GM19043 (cell line): ENCODE data around the gene CSPG4.
A peak's percentile ranks its signal among the peaks of the same experiment; 100 is the strongest.
"Not testable (repeated sequence)": the region's sequence is repeated elsewhere in the genome, so short reads cannot be mapped to it uniquely, and the experiment has no call there.

Experiments
- ATAC-seq: cut with Tn5 transposase; IDR thresholded peaks from one replicate; pipeline ENCODE4 v1.9.1; 2021; ENCODE audit warnings: low read depth; ENCODE audit not compliant: unreplicated experiment

The CSPG4 gene, protein sequence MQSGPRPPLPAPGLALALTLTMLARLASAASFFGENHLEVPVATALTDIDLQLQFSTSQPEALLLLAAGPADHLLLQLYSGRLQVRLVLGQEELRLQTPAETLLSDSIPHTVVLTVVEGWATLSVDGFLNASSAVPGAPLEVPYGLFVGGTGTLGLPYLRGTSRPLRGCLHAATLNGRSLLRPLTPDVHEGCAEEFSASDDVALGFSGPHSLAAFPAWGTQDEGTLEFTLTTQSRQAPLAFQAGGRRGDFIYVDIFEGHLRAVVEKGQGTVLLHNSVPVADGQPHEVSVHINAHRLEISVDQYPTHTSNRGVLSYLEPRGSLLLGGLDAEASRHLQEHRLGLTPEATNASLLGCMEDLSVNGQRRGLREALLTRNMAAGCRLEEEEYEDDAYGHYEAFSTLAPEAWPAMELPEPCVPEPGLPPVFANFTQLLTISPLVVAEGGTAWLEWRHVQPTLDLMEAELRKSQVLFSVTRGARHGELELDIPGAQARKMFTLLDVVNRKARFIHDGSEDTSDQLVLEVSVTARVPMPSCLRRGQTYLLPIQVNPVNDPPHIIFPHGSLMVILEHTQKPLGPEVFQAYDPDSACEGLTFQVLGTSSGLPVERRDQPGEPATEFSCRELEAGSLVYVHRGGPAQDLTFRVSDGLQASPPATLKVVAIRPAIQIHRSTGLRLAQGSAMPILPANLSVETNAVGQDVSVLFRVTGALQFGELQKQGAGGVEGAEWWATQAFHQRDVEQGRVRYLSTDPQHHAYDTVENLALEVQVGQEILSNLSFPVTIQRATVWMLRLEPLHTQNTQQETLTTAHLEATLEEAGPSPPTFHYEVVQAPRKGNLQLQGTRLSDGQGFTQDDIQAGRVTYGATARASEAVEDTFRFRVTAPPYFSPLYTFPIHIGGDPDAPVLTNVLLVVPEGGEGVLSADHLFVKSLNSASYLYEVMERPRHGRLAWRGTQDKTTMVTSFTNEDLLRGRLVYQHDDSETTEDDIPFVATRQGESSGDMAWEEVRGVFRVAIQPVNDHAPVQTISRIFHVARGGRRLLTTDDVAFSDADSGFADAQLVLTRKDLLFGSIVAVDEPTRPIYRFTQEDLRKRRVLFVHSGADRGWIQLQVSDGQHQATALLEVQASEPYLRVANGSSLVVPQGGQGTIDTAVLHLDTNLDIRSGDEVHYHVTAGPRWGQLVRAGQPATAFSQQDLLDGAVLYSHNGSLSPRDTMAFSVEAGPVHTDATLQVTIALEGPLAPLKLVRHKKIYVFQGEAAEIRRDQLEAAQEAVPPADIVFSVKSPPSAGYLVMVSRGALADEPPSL (N-terminal part only)

DNA sequence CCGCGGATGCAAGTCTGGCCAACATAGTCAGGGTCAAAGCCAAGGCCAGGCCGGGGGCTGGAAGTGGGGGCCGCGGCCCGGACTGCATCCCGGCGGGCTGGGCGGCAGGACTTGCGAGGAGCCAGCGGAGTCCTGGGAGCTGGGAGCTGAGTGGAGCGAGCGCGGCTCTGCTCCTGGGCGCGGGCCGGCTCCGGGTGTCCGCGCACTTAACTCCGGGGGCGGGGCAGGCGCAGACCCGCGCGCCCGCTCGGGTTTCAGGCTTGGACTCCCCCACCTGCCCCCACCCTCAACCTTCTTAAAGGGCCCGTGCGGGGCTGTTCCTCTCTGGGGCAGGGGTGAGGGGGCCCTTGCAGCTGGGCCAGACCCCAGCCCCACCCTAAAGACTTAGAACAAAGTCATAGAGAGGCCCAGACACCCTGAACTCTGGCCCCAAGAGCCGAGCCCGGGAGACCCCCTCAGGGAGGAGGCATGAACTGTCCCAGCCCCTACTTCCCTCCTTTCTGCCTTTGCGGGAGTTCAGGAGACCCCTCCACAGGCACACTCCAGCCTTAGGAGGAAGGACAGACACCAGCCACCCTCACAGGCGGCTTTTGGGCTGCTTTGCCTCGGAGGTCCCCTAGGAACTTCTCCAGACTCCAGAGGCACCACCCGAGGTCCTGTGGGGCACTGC lies at the start of gene CSPG4:
Gene CSPG4 (minus strand): TSS at position 181 of the 670 bp plus-strand sequence. CDS start 93 bp downstream, at position 88.
- no peak for ATAC-seq

DNA sequence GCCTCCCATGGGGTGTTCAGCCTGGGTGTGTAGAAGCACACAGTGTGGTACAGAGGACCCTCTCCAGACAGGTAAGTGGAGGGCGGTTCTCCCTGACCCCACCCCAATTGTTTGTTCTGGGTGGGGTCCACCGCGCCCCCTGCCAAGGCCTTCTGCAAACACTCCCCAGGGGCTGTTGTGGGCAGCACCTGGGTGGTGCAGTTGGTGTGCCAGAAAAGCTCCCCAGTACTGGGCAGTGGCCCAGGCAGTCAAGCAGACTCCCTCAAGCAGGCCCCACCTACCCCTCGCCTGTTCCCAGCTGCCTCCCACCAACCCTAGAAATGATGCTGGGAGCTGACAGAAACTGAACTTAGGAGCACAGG lies 49.7 kb upstream of the CSPG4 start:
- ATAC-seq: not testable (repeated sequence)

DNA sequence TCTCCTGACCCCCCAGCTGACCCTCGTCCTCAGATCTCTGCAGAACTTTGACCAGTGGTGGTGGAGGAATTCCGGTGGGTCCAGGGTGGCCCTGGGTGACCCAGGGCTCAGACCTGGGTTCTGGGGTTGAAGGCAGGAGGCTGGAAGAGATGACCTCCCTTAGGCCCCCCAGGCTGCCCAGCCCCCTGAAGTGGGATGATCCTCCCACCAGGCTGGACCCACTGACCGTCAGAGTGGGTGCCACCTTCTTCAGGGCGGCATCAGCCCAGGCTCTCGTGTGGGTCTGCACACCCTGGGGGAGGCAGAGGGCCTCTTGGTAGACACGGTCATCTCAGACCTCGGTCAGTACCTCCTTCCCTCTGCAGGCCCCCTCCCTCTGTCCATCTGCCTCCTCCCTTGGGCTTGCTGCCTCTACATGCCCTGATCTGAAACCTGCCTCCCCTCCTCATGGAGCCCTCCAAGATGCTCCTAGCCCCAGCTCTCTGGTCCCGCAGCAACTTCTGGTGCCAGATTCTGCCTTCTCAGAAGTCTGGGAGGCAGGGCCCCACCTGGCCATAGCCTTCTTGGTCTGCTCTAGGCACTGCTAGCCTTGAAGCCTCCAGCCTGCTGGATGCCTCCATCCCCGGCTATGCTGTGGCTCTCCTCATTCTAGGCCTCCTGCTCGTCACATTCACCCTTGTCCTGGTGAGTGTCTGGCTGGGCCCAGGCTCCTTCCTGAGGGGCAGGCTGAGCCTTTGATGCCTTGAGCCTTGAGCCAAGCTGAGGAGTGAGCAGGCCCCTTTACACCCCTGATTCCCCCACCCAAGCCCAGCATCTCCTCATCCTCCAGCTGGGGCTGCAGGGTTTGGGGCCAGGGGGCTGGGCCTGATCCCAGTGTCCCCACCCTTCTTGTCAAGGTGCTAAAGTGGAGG lies 49.1 kb upstream of the CSPG4 start:
- no peak for ATAC-seq

DNA sequence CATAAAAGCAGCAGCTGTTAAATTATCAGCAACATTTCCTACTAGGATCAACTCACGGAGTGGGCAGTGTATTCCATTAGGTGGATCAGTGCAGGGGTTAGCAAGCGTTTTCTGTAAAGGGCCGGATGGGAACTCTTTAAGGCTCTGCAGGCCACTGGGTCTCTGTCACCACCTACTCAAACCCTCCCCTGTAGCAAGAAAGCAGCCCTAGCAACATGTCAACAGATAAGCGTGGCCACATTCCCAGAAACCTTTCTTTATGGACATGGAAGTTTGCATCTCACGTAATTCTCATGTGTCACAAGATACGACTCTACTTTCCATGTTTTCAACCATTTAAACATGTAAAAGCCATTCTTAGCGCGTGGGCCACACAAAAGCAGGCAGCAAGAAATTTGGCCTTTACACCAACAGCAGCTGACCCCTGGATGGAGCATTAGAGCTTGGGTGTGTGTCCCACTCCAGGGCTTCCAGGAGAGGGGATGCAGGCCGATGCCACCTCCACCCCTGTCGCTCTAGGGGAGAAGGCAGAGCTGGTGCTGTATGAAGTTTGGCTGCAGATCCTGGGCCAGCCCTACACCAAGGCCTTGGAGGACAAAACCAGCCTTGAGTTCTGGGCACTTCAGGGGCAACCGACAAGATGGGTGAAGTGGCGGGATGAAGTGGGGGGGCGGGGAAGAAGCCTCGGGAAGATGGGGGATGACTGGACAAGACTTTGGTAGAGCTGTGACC lies 48.2 kb upstream of the CSPG4 start:
- no peak for ATAC-seq

DNA sequence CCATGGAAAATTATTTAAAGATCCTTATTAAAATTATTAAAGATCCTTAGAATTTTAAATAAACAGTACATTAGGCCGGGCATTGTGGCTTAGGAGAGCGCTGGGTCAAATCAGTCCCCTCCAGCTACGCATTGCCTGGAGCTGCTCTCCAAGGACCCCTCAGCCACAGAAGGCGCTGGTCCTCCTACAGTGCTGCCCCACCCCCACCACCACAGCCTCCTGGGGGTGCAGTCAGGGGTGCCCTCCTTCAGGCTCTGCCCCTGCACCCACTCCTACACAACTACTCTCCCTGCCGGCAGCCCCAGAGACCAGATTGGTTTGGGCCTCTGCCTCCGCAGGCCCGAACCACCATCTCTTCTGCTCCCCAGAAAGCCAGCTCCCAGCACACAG lies 47.5 kb upstream of the CSPG4 start:
- not testable (repeated sequence) for ATAC-seq

DNA sequence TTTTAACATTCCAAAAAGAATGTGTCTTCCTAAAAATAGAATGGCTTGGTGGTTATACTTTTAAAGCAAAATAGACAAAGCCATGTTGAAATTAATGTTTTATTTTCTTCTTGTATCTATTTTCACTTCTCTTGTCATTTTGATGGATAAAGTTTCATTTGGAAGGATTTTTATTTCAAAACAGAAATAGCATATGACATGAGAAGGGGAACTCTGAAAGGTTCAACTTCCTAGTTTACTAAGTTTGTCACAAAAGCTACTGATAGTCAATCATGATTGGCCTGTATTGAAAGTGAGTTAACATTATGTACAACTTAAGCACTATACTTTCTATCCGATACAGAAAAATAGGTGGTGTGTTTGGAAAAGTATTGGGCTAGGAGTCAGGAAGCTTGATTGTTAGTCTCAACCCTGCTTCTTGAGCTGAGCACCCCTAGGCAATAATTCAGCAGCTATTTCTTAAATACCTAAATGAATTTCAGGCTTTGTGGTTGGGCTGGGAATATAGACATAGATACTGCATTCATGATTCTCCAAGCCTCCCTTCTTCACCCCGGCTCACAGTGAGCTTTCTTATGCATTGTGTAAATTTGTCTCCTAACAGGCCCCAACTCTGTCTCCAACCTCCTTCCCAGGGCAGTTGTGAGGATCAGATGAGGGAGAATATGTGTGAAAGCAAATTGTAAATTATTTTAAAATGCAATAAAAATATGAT lies 46.9 kb upstream of the CSPG4 start:
- ATAC-seq: no peak

DNA sequence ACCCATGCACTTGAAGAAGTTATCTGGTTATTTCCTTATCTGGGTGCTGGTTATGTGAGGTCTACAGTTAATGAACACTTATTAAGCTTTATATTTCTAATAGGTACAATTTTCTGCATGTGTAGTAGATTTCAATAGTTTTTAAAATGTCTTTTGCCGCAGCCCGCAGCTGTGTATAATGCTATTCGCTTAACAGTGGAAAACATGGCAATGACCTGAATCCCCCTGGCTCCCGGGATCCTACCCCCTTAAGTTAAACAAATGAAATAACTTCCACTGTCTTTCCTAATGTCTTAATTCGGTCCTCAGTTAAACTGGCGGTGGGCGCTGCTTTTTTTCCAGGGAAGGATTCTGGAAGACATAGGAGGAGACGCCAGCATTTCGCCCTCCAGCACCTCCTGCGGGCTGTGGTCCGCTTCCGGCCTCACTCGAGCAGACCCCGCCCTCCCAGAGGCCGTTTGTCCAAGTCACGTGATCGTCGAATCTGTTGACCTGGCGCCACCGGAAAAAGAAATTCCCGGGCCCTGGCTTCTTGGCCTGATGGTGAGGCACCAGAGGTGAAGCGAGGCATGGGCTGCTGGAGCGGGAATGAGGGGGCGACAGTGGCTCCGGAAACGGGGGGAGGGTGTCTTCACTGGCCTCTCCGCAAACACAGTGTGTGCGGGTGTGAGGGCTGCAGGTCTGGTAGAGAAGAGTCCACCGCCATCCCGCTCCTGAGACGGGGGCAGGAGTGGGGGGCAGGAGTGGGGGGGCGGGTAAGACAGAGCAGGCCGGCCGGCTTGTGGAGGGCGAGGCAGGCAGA lies 45.6 kb upstream of the CSPG4 start:
- ATAC-seq: peak; percentile 77

DNA sequence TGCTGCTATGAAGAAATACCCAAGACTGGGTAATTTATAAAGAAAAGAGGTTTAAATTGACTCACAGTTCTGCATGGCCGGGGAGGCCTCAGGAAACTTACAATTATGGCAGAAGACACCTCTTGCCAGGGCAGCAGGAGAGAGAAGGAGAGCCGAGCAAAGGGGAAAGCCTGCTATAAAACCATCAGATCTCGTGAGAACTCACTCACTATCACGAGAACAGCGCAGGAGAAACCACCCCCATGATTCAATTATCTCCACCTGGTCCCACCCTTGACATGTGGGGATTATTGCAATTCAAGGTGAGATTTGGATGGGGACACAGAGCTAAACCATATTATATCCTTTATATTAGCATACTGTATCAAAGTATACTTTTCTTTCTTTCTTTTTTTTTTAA lies 42.2 kb upstream of the CSPG4 start:
- ATAC-seq: not testable (repeated sequence)

DNA sequence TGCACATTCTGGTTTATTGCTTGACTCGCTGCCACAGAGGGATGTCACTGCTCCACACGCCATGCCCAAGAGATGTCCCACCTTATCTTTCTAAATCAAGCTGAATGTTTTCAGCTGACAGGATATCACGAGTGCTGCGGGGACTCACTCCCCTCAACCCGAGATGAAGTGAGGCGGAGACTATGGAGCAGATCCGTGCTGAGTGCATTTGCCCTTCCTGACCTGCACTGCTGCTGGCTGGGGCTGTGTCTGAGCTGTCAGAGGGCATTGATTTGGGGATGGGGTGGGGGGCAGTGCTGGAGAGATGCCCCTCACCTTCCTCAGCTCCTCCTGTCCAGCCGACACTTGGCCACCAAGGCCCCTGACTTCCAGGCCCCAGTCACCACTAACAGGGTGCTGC lies 40.5 kb upstream of the CSPG4 start:
- ATAC-seq: no peak

DNA sequence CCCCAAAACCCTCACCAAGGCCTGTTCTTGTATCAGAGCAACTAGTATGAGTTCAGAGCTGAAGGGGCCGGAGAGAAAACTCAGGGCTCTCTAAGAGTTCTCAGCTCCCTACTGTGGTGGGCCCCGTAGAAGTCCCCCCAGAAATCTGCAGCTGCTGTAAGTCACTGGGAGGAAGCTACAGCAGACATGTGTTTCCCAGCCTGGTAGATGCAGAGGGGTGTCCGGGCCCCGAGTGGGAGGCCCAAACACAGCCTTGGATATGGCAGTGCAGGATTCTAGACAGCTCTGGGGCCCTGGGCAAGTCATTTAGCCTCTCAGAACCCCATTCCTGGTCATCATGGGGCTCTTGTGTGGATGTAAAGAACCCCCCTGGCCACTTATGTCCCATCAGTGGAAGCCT lies 39.2 kb upstream of the CSPG4 start:
- no peak for ATAC-seq

DNA sequence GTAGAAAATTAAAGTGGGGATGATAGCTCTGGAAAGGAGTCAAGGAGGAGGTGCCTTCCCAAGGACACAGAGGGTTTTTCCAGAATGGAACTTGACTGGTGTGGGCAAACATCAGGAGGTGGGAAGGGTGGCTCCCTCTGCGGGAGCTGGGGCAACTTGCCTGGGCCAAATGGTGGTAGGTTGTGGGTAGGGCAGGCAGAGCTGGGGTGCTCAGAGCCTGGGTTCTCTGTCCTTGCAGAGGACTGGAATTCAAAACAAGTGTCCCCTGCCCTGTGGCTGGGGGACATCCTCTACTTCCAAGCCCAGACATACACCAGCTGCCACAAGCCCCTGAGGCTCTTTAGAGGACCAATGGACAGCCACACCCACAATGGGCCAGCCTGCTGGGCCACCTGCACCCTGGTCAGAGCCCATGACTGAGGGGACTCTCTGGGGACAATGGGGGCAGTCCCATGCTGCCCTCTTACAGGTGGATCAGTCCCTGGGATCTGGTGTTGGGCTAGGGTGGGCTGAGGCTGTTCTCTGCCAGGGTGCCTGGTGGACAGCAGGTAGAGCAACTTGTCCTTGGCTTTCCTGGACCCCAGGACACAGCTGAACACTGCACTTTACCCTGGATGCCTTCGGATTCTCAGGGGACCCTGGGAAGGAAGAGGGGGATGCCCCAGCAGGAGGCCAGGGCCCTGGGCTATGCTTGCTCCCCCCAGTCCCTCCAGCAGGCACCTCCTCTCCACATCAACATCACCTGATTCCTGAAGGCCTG lies 38.6 kb upstream of the CSPG4 start:
- no peak for ATAC-seq

DNA sequence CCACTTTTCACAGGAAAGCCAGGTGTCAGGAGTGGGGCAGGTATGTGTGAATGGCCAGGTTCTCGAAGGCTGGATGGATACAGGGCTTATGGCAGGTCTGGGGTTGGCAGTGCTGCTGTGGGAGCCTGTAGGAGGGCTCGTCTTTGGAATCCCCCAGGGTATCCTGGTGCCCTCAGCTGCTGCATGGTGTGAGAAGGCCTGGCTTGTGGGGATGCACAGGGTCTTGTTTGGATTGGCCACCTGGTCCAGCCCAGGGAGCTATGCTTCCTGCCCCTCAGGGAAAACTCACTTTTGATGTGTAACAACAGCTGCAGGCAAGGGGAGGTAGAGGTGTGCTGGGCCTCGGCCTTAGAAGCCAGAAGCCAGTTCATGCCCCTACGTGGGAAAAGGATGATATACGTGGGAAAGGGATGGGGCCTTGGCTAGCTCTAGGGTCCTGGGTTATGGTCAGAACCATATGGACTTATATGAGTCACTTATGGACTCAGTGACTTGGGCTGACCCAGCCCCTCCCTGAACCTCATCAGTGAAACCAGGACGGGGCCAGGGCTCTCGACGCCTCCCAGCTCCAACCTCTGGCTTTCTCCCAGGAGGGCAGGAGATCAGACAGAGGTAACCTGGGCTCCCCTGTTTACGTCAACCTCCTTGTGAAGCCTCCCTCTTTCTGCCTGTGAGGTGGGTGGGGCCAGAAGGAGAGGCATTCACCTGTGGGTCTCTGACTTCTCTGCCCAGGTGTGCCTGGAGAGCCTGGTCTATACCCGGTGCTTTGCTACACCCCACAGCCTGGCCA lies 37.8 kb upstream of the CSPG4 start:
- ATAC-seq: no peak

DNA sequence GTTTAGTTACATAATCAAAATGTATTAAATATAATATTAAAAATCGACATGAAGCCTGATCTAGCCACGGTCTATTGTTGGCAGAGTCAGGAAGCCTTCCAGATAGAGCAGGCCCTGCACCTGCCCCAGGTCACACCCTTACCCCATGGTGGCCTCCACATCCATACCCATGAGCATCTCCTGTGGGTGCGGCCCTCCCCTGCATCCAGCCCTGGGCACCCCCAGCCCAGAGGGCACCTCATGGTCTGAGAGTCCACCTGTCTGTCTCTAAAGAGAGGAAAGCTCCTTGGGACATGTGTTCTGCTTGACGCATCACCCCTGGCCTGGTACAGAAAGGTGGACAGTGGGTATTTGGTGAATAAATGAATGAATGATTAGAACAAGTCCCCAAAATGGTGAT lies 37.2 kb upstream of the CSPG4 start:
- ATAC-seq: no peak

DNA sequence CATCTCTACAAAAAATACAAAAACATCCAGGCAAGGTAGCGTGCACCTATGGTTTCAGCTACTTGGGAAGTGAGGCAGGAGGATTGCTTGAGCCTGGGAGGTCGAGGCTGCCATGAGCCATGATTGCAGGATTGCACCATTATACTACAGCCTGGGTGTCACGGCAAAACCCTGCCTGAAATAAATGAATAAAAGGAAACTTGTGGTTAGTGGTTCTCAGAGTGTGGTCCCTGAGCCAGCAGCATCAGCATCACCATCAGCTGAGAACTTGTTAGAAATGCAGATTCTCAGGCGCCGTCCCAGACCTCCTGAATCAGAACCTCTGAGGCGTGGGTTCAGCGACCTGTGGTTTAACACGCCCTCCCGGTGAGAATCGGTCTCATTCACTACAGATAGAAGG lies 36.2 kb upstream of the CSPG4 start:
- not testable (repeated sequence) for ATAC-seq

DNA sequence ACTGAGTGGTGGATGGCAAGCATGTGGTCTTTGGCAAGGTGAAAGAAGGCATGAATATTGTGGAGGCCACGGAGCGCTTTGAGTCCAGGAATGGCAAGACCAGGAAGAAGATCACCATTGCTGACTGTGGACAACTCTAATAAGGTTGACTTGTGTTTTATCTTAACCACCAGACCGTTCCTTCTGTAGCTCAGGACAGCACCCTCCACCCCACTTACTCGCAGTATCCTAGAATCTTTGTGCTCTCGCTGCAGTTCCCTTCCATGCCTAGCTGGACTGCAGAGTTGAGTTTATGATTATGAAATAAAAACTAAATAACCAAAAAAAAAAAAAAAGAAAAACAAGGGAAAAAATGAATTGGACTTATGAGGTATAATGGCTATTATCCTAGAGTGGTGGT lies 34.5 kb upstream of the CSPG4 start:
- ATAC-seq: not testable (repeated sequence)

DNA sequence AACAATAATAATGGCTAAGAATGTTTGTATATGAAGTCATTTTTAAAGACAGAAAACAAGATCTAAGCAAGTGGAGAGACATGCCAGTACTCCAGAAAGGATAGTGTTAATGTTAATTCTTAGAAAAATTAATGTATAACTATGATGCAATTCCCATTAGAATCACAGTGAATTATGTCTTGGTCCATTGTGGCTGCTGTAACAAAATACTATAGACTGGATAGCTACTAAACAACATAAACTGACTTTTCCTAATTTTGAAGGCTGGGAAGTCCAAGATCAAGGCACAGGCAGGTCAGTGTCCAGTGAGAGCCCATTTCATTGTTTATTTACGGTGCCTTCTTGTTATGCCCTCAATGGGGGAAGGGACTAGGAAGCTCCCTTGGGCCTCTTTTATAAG lies 32.7 kb upstream of the CSPG4 start:
- no peak for ATAC-seq
